ENCODE results near the gene DIPK1B. TPM values are rescaled to one million over a fixed set of nuclear protein-coding genes. Genes with fewer than 3 reads are reported as not detected.

The DIPK1B gene
- total and polyA plus RNA-seq, 10 of the 15 experiments (the other 5 are each of a cell fraction or from before 2014, with no cell fraction given), result 0.08 to 0.28 (median 0.13) TPM; not detected in 3

DNA sequence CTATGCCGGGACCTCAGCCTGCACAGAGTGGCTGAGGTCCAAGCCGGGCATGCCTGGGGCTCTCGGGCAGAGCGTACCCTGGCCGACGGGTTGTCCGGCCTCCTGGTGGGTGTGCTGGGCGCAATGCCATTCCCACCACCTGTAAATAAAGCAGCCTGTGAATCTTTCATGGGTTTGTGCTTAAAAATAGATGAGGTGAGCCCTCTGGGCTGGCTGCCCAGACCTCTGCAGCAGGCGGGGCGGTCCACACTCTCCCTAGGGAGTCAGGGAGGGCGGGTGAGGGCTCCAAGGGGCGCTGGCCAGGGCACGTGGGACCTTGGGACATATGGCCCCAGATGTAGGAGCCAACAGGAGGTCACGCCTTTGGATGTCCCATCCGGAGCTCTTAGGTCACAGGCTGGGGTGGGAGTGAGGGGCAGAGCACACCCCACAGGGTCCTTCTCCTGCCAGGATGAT is 21.5 kb upstream of the DIPK1B start:
- in situ Hi-C loops (cut with MboI), result no loop called here
- POLR2A ChIA-PET, result no interaction called here

More for the DNA sequence above, 21.5 kb upstream of the DIPK1B start:
- no peak overlapping the region for H3K9ac ChIP-seq (ENCODE audit: control insufficient read depth, insufficient read depth, low read length)
- 39% methylated on average over 15 of the region's 15 CpGs for WGBS (ENCODE audit: insufficient coverage, insufficient replicate concordance, low lambda C conversion rate, missing lambda C conversion rate)
- H4K20me1 ChIP-seq (ENCODE audit: control insufficient read depth, insufficient read depth), result no peaks in the 10 kb centered on the region
- no TSS peak for BruUV-seq (replicated peaks)
- peaks cover 14% of the 10 kb centered on the region for H3K4me1 ChIP-seq (ENCODE audit: control insufficient read depth, insufficient read depth, low read length)
- intact Hi-C loops (cut with micrococcal nuclease; ENCODE audit: unreplicated experiment), result no loop called here
- ChIA-PET CTCF (no interaction called here), RAD21 (ENCODE audit: unreplicated experiment) (no interaction called here), SMC1A (ENCODE audit: uncharacterized antibody, unreplicated experiment) (interaction anchor here (0.9 kb wide), 1 partner anchor 10 kb away, joined by 3 read pairs; no protein-coding TSS in a partner anchor)
- no peak overlapping the region for H3K4me2 ChIP-seq (ENCODE audit: control insufficient read depth, insufficient read depth)
- no peaks in the 10 kb centered on the region for H3K9me3 ChIP-seq (replicated peaks; ENCODE audit: control insufficient read depth, insufficient read depth, low read length)
- H2AFZ ChIP-seq (ENCODE audit: control insufficient read depth, low read depth, low read length), result no peak overlapping the region
- ATAC-seq (no peak), DNase-seq (ENCODE audit: low read depth, low spot score) (no peak), FAIRE-seq (no peak)
- no peak overlapping the region for H3K27ac ChIP-seq (ENCODE audit: control insufficient read depth, insufficient read depth)
- no peaks in the 10 kb centered on the region for H3K36me3 ChIP-seq (ENCODE audit: control insufficient read depth in 2 of 2, insufficient read depth in 2 of 2, low read length in 1 of 2)
- H3K79me2 ChIP-seq (ENCODE audit: control insufficient read depth, insufficient read depth, low read length), result peaks cover 6% of the 10 kb centered on the region
- no peaks in the 10 kb centered on the region for H3K27me3 ChIP-seq (replicated peaks in 1 of 2; ENCODE audit: control insufficient read depth in 2 of 2, insufficient read depth in 2 of 2, low read length in 1 of 2)
- no peak for TF ChIP-seq KLF5 (IDR thresholded peaks at IDR 0.05; ENCODE audit: partially characterized antibody)
- TF ChIP-seq HDGF (IDR thresholded peaks at IDR 0.05), result no peak
- TF ChIP-seq, protein P1, sequence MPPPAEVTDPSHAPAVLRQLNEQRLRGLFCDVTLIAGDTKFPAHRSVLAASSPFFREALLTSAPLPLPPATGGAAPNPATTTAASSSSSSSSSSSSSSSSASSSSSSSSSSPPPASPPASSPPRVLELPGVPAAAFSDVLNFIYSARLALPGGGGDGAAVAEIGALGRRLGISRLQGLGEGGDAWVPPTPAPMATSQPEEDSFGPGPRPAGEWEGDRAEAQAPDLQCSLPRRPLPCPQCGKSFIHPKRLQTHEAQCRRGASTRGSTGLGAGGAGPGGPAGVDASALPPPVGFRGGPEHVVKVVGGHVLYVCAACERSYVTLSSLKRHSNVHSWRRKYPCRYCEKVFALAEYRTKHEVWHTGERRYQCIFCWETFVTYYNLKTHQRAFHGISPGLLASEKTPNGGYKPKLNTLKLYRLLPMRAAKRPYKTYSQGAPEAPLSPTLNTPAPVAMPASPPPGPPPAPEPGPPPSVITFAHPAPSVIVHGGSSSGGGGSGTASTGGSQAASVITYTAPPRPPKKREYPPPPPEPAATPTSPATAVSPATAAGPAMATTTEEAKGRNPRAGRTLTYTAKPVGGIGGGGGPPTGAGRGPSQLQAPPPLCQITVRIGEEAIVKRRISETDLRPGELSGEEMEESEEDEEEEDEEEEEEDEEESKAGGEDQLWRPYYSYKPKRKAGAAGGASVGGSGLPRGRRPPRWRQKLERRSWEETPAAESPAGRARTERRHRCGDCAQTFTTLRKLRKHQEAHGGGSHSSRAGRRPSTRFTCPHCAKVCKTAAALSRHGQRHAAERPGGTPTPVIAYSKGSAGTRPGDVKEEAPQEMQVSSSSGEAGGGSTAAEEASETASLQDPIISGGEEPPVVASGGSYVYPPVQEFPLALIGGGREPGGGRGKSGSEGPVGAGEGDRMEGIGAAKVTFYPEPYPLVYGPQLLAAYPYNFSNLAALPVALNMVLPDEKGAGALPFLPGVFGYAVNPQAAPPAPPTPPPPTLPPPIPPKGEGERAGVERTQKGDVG (CRISPR knock-in tag; IDR thresholded peaks at IDR 0.05), result no peak
- TF ChIP-seq FOXM1 (IDR thresholded peaks at IDR 0.05; ENCODE audit: low read depth, low read length), result no peak
- no peak for TF ChIP-seq ZNF384 (IDR thresholded peaks at IDR 0.05; ENCODE audit: borderline replicate concordance, low read depth, low read length)
- no peak for TF ChIP-seq ESRRA (IDR thresholded peaks at IDR 0.05; ENCODE audit: low read length)
- TF ChIP-seq NFYA (IDR thresholded peaks at IDR 0.05; ENCODE audit: borderline replicate concordance, low read depth, low read length), result no peak
- TF ChIP-seq RFX5 (IDR thresholded peaks at IDR 0.05; ENCODE audit: low read depth, low read length), result no peak
- no peak for TF ChIP-seq CHD1 (IDR thresholded peaks at IDR 0.05; ENCODE audit: low read depth, low read length)
- TF ChIP-seq NFXL1 (IDR thresholded peaks at IDR 0.05; ENCODE audit: borderline replicate concordance), result no peak
- TF ChIP-seq, protein P2, sequence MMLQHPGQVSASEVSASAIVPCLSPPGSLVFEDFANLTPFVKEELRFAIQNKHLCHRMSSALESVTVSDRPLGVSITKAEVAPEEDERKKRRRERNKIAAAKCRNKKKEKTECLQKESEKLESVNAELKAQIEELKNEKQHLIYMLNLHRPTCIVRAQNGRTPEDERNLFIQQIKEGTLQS (IDR thresholded peaks at IDR 0.05; ENCODE audit: borderline replicate concordance, extremely low read depth, low read depth, low read length), result no peak
- TF ChIP-seq HCFC1 (IDR thresholded peaks at IDR 0.05; ENCODE audit: low read length), result no peak
- H3K4me3 ChIP-seq, result no peak overlapping the region

Measured in GM12878 (cell line).